ENCODE data around the gene MCC. TPM values are rescaled to one million over a fixed set of nuclear protein-coding genes. Genes with fewer than 3 reads are reported as not detected.

MCC gene
- total and polyA plus RNA-seq, 7 donors, result 1.4 to 13.8 (median 4.4) TPM

DNA sequence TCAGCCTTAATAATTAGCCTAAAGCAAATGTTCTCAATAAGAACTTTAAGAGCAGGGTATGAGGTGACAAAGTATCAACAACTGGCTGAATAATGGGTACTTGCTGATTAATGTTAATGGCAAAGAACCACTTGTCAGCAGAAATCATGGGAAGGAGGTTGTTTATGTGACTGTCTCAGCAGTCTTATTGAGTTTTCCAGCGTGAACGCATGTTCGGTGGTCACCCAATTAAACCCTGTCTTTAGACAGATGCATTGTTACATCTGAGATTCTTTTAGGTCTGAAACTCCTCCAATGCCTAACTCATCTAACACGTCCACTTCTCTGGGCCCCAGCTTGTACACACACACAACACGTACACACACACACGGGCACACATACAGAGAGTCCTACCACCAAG, 35.3 kb downstream of the MCC start:
- Histone ChIP-seq H3K4me3 (no peak overlapping the region), H3K27ac (no peak overlapping the region), H3K9me3 (no peaks in the 10 kb centered on the region), H3K27me3 (ENCODE audit: insufficient read depth in 3 of 3, low read length in 2 of 3) (peaks cover 0 to 4% (median 0%) of the 10 kb centered on the region in 3 donors), H3K4me1 (no peaks in the 10 kb centered on the region), H3K36me3 (ENCODE audit: insufficient read depth in 1 of 2, low read depth in 1 of 2) (no peaks in the 10 kb centered on the region)
- WGBS, 3 donors, result 92 to 94% (median 93%) methylated on average over 6 of the region's 6 CpGs
- no peak for ATAC-seq
- no peak for TF ChIP-seq CTCF (IDR thresholded peaks at IDR 0.05)
- intact Hi-C loops (cut with DNase I), result no loop called here
- DNase-seq, result no peak

DNA sequence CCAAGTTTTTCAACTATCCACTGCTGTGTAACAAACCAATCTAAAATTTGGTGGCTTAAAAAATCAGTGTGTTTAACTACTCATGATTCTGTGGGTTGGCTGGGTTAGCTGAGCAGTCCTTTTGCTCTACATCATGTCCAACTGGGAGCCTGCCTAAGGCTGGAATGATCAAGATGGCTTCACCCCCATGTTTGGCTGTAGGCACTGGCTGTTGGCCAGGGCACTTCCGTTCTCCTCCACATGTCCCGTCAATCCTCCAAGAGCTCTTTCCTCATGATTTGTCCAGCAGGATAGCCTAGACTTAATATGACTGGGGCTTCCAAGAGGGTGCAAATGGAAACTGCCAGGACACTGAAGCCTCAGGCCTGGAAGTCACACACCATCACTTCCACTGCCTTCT, 36.5 kb downstream of the MCC start:
- H3K27ac ChIP-seq, result no peak overlapping the region
- no peak for ATAC-seq
- intact Hi-C loops (cut with DNase I), result no loop called here
- DNase-seq, result no peak
- H3K4me3 ChIP-seq, result no peak overlapping the region
- H3K4me1 ChIP-seq, result no peaks in the 10 kb centered on the region
- no peaks in the 10 kb centered on the region for H3K9me3 ChIP-seq
- no peaks in the 10 kb centered on the region for H3K36me3 ChIP-seq (ENCODE audit: insufficient read depth in 1 of 2, low read depth in 1 of 2)
- TF ChIP-seq CTCF (IDR thresholded peaks at IDR 0.05), result no peak
- 23 to 33% (median 28%) methylated on average over 2 of the region's 2 CpGs for WGBS, 3 donors
- peaks cover 0 to 4% (median 0%) of the 10 kb centered on the region in 3 donors for H3K27me3 ChIP-seq (ENCODE audit: insufficient read depth in 3 of 3, low read length in 2 of 3)

GRCh38 chr5:113450929-113451328, 37.3 kb downstream of the MCC start:
- H3K4me3 ChIP-seq, result no peak overlapping the region
- 16 to 48% (median 31%) methylated on average over 2 of the region's 2 CpGs for WGBS, 3 donors
- H3K9me3 ChIP-seq, result peaks cover 4% of the 10 kb centered on the region
- ATAC-seq (no peak), DNase-seq (no peak)
- no peak for TF ChIP-seq CTCF (IDR thresholded peaks at IDR 0.05)
- H3K4me1 ChIP-seq, result no peaks in the 10 kb centered on the region
- no peak overlapping the region for H3K27ac ChIP-seq
- peaks cover 0 to 3% (median 0%) of the 10 kb centered on the region in 3 donors for H3K27me3 ChIP-seq (ENCODE audit: insufficient read depth in 3 of 3, low read length in 2 of 3)
- intact Hi-C loops (cut with DNase I), result no loop called here
- H3K36me3 ChIP-seq (ENCODE audit: insufficient read depth in 1 of 2, low read depth in 1 of 2), result no peaks in the 10 kb centered on the region

DNA sequence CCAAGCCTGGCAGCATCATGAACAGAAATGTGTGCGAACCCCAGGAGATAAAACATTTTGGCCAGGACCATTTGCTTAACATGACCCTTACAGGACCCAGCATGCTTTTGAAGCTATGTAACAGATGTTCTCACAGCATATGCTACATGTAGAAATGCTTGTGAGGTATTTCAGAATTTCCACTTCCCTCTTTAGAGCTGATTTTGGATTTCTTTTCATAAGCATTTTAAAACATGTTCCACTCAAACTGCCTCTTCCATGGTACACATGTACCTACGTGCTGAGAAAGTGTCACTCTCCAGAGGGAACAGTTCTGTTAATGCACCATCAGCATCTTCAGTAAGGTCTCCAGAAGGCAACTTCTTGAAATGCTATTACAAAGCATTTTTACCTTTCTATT, 37.8 kb downstream of the MCC start:
- H3K9me3 ChIP-seq, result peaks cover 8% of the 10 kb centered on the region
- H3K27ac ChIP-seq, result no peak overlapping the region
- 66 to 76% (median 68%) methylated on average over 2 of the region's 2 CpGs for WGBS, 3 donors
- no peaks in the 10 kb centered on the region for H3K4me1 ChIP-seq
- DNase-seq, result no peak
- no peak overlapping the region for H3K4me3 ChIP-seq
- H3K36me3 ChIP-seq (ENCODE audit: insufficient read depth in 1 of 2, low read depth in 1 of 2), result no peaks in the 10 kb centered on the region
- H3K27me3 ChIP-seq (ENCODE audit: insufficient read depth in 3 of 3, low read length in 2 of 3), result no peaks in the 10 kb centered on the region
- intact Hi-C loops (cut with DNase I), result no loop called here
- ATAC-seq, result no peak
- no peak for TF ChIP-seq CTCF (IDR thresholded peaks at IDR 0.05)

GRCh38 chr5:113448252-113448651, 40.0 kb downstream of the MCC start:
- H3K9me3 ChIP-seq, result peaks cover 8% of the 10 kb centered on the region
- no peak overlapping the region for H3K4me3 ChIP-seq
- no peak for ATAC-seq
- no peak for TF ChIP-seq CTCF (IDR thresholded peaks at IDR 0.05)
- WGBS, 3 donors, result 67 to 81% (median 70%) methylated on average over 3 of the region's 3 CpGs
- intact Hi-C loops (cut with DNase I), result no loop called here
- no peaks in the 10 kb centered on the region for H3K4me1 ChIP-seq
- no peaks in the 10 kb centered on the region for H3K36me3 ChIP-seq (ENCODE audit: insufficient read depth in 1 of 2, low read depth in 1 of 2)
- H3K27ac ChIP-seq, result no peak overlapping the region
- no peak for DNase-seq
- no peaks in the 10 kb centered on the region for H3K27me3 ChIP-seq (ENCODE audit: insufficient read depth in 3 of 3, low read length in 2 of 3)

Data from psoas muscle (tissue), 8 donors.